ENCODE measurements around the gene TMEM238. TPM values are rescaled to one million over a fixed set of nuclear protein-coding genes. Genes with fewer than 3 reads are reported as not detected.

The TMEM238 gene
- total RNA-seq, 1 donor from 2014 or later = 8.1 TPM

DNA sequence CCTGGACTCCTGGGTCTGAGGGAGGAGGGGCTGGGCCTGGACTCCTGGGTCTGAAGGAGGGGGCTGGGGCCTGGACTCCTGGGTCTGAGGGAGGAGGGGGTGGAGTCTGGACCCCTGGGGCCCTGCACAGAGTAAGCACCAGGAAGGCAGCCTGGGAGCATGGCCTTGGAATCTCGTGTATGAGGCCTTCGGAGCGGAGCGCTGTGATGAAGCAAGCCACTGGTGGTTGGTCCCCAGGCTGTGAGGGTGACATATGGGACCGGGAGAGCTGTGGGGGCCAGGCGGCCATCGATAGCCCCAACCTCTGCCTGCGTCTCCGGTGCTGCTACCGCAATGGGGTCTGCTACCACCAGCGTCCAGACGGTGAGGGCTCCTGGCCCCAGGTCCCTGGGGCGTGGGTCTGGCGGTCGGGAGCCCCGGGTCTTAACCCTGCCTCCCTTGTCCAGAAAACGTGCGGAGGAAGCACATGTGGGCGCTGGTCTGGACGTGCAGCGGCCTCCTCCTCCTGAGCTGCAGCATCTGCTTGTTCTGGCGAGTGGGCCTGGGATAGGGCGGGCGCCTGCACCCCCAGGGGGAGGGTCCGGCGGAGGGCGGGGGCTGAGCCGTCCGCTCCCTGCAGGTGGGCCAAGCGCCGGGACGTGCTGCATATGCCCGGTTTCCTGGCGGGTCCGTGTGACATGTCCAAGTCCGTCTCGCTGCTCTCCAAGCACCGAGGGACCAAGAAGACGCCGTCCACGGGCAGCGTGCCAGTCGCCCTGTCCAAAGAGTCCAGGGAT, 6.5 kb downstream of the TMEM238 start:
- Mint-ChIP-seq H3K4me1 (ENCODE audit: unreplicated experiment) (peaks cover 11% of the 10 kb centered on the region), H3K27me3 (peaks cover 34% of the 10 kb centered on the region), H3K27ac (no peak overlapping the region), H3K4me3 (no peak overlapping the region), H3K9me3 (peaks cover 6% of the 10 kb centered on the region), H3K36me3 (peaks cover 5% of the 10 kb centered on the region)
- no peak for DNase-seq (ENCODE audit: extremely low spot score, unreplicated experiment)
- TF ChIP-seq, protein P1, sequence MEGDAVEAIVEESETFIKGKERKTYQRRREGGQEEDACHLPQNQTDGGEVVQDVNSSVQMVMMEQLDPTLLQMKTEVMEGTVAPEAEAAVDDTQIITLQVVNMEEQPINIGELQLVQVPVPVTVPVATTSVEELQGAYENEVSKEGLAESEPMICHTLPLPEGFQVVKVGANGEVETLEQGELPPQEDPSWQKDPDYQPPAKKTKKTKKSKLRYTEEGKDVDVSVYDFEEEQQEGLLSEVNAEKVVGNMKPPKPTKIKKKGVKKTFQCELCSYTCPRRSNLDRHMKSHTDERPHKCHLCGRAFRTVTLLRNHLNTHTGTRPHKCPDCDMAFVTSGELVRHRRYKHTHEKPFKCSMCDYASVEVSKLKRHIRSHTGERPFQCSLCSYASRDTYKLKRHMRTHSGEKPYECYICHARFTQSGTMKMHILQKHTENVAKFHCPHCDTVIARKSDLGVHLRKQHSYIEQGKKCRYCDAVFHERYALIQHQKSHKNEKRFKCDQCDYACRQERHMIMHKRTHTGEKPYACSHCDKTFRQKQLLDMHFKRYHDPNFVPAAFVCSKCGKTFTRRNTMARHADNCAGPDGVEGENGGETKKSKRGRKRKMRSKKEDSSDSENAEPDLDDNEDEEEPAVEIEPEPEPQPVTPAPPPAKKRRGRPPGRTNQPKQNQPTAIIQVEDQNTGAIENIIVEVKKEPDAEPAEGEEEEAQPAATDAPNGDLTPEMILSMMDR (conservative IDR thresholded peaks at IDR 0.05) = no peak

DNA sequence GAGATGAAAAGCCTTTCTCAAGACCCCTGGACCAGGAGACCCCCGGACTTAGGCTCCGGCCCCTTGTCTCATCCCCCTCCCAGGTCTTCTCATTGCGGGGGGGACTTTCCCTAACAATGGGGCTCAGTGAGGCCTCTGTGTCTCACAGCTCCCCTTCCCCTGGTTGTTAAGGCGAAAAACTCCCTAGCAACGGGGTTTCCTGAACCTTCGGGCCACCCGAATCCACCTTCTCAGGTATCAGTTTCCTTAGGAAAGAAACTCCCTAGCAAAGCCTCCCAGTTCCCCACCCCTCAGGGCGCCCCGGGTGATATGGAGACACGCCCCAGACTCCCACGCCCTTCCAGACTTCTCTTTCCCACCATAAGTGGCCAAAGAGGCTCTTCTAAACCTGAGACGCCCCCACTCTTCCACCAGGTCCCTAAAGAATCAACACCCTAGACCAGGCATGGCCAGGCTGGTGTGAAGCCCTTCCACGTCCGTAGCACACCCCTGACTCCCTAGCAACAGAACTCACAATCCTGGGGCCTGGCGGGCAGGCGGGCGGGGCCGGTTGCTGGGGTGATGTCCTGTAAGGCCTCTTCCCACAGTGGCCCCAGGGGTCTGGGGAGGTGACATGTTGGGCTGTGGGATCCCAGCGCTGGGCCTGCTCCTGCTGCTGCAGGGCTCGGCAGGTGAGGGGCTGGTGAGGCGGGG, 7.7 kb downstream of the TMEM238 start, which contains the start of gene TMEM190:
Gene TMEM190 (plus strand): TSS at position 586 of the 693 bp plus-strand sequence. CDS start 28 bp downstream, at position 614.
- Mint-ChIP-seq H3K36me3 (no peaks in the 10 kb centered on the region), H3K27me3 (peaks cover 37% of the 10 kb centered on the region), H3K9me3 (no peaks in the 10 kb centered on the region), H3K4me1 (ENCODE audit: unreplicated experiment) (peaks cover 11% of the 10 kb centered on the region), H3K27ac (no peak within 1 kb of the TSS), H3K4me3 (peak within 1 kb of the TSS; percentile 21)
- DNase-seq (ENCODE audit: extremely low spot score, unreplicated experiment) = no peak
- TF ChIP-seq, protein P1 (conservative IDR thresholded peaks at IDR 0.05) = no peak

DNA sequence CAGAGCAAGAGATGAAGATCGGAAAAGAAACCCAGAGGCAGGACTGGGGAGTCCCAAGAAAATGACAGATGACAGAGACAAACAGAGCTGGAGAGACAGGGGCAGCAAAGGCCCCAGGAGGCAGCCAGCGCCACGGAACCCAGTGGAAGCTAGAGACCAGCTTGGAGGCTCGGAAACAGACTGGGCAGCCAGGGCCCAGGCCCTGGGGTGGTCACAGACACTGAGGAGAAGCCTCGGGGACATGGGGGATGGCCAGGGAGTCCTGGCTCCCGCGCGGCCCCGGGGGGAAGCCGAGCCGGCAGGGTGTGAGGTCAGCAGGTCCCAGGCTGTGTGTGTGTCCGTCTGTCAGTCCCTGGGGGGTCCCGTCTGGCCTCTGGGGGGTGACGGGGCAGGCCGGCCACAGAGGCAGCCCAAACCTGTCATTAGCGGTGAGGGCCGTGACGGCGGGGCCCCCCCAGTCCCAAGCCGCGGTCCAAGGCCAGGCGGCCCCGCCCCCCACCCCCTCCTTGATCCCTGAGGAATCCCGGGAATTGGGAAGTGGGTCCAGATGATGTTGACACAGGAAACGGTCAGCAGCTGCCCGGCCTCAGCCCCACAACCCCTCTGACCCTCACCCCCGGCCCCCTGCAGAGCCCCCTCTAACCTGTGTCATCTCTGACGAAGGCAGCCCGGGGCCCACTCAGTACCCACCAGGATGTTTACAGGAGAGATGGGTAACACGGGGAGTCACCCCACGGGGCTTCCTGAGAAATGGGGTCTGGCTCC, 9.9 kb downstream of the TMEM238 start:
- Mint-ChIP-seq H3K36me3 (no peaks in the 10 kb centered on the region), H3K27ac (peak overlapping the region; percentile 33), H3K27me3 (peaks cover 48% of the 10 kb centered on the region), H3K9me3 (no peaks in the 10 kb centered on the region), H3K4me3 (peak overlapping the region; percentile 45), H3K4me1 (ENCODE audit: unreplicated experiment) (peaks cover 18% of the 10 kb centered on the region)
- TF ChIP-seq, protein P1 (conservative IDR thresholded peaks at IDR 0.05) = no peak
- DNase-seq (ENCODE audit: extremely low spot score, unreplicated experiment) = no peak

DNA sequence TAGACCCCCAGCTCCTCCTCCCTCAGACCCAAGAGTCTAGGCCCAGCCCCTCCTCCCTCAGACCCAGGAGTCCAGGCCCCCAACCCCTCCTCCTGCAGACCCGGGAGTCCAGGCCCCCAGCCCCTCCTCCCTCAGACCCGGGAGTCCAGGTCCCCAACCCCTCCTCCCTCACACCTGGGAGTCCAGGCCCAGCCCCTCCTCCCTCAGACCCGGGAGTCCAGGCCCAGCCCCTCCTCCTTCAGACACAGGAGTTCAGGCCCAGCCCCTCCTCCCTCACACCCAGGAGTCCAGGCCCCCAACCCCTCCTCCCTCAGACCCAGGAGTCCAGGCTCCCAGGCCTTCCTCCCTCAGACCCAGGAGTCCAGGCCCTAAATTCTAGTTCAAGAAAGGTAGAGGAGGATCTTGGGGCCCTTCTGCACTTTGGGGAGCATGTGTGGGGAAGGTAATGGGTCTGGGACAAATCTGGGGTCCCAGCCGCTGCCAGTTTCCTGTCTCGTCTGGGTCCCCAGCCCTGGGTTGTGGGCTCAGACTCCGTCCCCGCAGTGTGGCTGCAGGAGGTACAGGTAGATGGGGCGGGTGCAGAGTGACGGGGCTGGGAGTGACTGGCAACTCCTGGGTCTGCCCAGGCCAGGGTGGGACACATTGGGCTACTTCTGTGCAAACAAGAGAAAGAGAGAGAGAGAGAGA, 10.6 kb downstream of the TMEM238 start:
- Mint-ChIP-seq H3K27ac (peak overlapping the region; percentile 33), H3K36me3 (no peaks in the 10 kb centered on the region), H3K27me3 (peaks cover 50% of the 10 kb centered on the region), H3K9me3 (no peaks in the 10 kb centered on the region), H3K4me1 (ENCODE audit: unreplicated experiment) (peaks cover 18% of the 10 kb centered on the region), H3K4me3 (peak overlapping the region; percentile 45)
- TF ChIP-seq, protein P1 (conservative IDR thresholded peaks at IDR 0.05) = no peak
- DNase-seq (ENCODE audit: extremely low spot score, unreplicated experiment) = no peak
